Activated T-cell treated with anti-CD3 and anti-CD28 coated beads, Interleukin-2, amount 50 U/mL, for 1 hour (primary cell): Measurements from ENCODE around the gene MAPK4.
"Not testable (repeated sequence)": the region's sequence is repeated elsewhere in the genome, so short reads cannot be mapped to it uniquely, and the experiment has no call there.

Experiments
- DNase-seq: peaks from one replicate; pipeline ENCODE4 v3.0.0-alpha.2; 2020

MAPK4 gene

GRCh38 chr18:50775726-50776125, 215.8 kb downstream of the MAPK4 start:
- DNase-seq, result no peak

GRCh38 chr18:50776383-50776782, 216.5 kb downstream of the MAPK4 start:
- no peak for DNase-seq

- DNase-seq, result not testable (repeated sequence)
These were observed 219.1 kb downstream of the MAPK4 start for GRCh38 chr18:50779021-50779420.
